GM12891 (cell line): ENCODE data around the gene UQCR11.

Source experiments
- PAX5 ChIP-seq: IDR thresholded peaks from 2 replicates; pipeline ENCODE4 v1.6.1; 2011; ENCODE audit warnings: low read length, moderate library complexity, mild to moderate bottlenecking; ENCODE audit not compliant: insufficient read depth, severe bottlenecking
- POLR2A ChIP-seq: IDR thresholded peaks from 2 replicates; pipeline ENCODE4 v1.6.1; 2011; ENCODE audit warnings: low read depth, low read length, control low read depth
- POLR2AphosphoS5 ChIP-seq: IDR thresholded peaks from 2 replicates; pipeline ENCODE4 v1.6.1; 2011; ENCODE audit warnings: low read depth, low read length, control low read depth
- SPI1 ChIP-seq: IDR thresholded peaks from 2 replicates; pipeline ENCODE4 v1.6.1; 2011; ENCODE audit warnings: low read depth, low read length, control low read depth
- TAF1 ChIP-seq: IDR thresholded peaks from 2 replicates; pipeline ENCODE4 v1.6.1; 2011; ENCODE audit warnings: low read depth, low read length, control low read depth

DNA sequence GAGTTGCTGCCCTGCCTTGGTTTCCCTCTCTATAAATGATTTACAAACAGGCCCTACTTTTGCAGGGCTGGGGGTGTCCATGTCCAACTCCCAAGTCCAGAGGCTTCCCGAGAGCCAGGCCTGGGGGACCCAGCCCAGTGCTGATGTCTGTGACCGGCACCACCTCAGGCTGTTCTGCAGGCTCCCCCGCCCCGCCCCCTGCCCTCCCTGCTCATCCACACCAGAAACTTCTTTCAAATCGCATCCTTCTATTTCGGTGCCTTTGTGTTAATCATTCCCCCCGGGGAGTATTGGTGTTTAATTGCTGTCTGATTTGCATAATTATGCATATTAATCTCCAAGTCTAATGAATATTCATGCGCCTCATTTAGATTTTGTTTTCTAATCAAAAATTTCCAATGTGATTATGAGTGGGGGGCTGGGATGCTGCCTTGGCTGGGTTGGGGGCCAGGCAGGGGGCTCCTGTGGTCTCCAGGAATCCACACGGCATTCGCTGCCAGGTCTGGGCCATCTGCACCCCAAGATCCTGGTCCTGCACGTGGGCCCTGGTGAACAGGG is 28.1 kb upstream of the UQCR11 start:
- TF ChIP-seq SPI1 (no peak), POLR2A (no peak), TAF1 (no peak), POLR2AphosphoS5 (no peak), PAX5 (no peak)
